SKM-1 (cell line): ENCODE results near the gene RBKS.
"Not testable (repeated sequence)": the region's sequence is repeated elsewhere in the genome, so short reads cannot be mapped to it uniquely, and the experiment has no call there.

ENCODE experiments used
- DNase-seq: peaks from one replicate; lab custom pipeline; 2025; ENCODE audit not compliant: unreplicated experiment; lab: John Stamatoyannopoulos, UW

Gene RBKS

GRCh38 chr2:27765621-27766286 is 124.4 kb downstream of the RBKS start:
- DNase-seq, result no peak

DNA sequence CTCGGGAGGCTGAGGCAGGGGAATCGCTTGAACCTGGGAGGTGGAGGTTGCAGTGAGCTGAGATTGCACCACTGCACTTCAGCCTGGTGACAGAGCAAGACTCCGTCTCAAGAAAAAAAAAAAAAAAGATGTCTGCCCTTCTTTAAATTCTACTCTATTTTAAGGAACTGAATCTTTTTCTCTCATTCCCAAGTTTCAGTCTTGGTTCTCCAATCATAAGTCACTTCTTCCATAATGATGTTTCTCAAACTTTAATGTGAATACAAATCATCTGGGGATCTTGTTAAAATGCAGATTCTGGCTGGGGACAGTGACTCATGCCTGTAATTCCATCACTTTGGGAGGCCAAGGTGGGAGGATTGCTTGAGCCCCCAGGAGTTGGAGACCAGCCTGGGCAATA is 125.7 kb downstream of the RBKS start:
- DNase-seq, result not testable (repeated sequence)

DNA sequence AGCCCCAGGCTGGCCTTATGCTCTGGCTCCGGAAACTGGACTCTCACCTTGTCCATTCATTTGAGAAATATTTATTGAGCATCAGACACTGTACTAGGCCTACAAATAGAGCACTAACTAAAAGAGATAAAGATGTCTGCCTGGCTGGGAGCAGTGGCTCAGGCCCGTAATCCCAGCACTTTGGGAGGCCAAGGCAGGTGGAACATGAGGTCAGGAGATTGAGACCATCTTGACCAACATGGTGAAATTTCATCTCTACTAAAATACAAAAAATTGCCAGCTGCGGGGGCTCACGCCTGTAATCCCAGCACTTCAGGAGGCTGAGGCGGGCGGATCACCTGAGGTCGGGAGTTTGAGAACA is 126.3 kb downstream of the RBKS start:
- DNase-seq, result no peak

- DNase-seq, result no peak
Observed at GRCh38 chr2:27762951-27763906, 127.0 kb downstream of the RBKS start.

DNA sequence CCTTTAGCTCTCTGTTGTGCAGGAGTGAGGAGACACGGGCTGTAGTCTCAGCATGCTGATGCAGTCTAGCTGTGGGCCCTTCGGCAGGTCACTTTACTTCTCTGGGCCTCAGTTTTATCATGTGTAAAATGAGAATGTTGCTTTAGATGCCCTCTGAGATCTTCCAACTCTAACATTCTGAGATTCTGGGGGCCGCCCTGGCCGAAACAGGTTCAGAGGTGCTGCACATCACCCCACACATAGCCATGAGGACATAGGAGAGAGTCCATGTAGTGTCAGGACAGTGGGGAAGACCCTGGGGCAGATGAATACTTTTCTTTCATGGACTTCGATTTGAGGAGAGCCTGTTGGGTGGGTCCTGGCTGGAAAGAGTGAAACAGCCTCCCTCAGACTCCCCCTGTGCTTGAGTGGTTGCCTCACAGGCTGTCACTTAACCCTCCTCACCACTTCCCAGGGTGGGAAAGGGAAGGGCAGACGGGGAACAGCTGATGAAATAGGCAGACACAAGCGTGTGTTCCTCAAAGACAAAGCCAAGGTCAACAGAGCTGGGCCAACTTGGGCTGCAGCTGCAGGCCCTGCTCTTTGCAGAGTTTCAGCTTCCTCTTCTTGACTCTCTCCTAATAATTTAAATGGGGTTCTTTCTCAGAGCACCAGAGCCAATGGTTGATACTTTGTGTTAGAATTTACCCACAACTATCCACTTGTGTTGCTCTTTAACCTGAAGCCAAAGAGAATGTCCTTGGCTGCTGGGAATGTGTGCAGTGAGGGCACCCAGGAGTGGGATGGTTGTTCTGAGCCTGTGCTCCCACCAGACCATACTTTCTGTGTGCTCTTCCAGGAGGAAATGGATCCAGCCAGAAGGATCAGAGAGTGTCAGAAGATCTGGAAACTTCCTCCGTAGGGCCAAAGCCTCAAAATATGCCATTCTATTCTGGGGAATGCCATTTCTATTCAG is 133.4 kb downstream of the RBKS start:
- DNase-seq, result peak; percentile 76

- no peak for DNase-seq
Observed at GRCh38 chr2:27756091-27756490, 134.1 kb downstream of the RBKS start.

DNA sequence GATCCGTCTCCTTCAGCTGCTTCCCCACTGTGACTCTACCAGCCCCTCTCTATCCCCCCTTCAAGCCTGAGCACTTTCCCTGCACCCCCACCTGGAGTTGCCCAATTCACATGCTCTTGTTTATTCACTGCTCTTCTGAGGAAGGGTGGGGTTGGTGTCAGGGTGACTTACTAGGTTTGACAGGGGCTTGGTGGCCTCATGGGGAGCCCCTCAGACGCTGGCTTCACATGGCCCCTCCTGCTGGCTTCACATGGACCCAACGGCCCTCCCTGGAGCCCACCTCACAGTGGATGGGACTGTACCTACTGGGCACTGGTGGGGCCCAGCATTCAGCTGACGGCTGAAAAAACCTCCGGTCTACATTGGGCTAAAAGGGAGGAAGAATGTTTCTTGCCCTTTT is 135.4 kb downstream of the RBKS start:
- DNase-seq, result no peak

DNA sequence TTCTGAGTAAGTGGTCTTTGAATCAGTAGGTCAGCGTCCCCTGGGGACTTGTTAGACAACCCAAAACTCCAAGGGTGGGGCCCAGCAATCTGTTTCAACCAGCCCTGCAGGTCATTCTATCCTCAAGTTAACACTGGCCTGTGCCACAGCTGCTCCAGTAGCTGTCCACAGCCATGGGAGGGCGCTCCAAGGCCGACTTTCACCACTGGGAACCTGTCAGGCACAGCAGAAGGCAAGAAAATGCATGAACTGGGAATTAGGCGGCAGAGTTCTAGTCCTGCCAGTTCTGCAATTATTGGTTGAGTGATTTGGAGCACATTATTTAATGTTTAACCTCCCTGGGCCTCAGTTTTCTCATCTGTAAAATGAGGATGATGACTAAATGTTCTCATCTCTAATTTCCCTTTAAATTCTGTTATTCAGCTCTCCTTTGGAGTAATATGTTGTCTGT is 136.0 kb downstream of the RBKS start:
- peak; percentile 84 for DNase-seq

- no peak for DNase-seq
Observed at GRCh38 chr2:27752551-27753237, 137.5 kb downstream of the RBKS start.

- DNase-seq, result no peak
Observed at GRCh38 chr2:27751377-27751776, 138.8 kb downstream of the RBKS start.

DNA sequence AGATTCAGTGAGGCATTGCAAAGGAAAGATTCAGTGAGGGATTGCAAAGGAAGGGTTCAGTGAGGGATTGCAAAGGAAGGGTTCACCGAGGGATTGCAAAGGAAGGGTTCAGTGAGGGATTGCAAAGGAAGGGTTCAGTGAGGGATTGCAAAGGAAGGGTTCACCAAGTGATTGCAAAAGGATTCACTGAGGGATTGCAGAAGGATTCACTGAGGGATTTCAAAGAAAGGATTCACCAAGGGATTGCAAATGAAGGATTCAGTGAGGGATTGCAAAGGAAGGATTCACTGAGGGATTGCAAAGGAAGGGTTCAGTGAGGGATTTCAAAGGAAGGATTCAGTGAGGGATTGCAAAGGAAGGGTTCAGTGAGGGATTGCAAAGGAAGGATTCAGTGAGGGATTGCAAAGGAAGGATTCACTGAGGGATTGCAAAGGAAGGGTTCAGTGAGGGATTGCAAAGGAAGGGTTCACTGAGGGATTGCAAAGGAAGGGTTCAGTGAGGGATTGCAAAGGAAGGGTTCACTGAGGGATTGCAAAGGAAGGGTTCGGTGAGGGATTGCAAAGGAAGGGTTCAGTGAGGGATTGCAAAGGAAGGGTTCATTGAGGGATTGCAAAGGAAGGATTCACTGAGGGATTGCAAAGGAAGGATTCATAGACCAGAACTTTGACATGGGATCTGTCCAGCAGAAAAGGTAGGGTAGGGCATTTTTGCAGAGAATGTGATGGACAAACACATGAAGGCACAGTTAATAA is 141.2 kb downstream of the RBKS start:
- DNase-seq, result not testable (repeated sequence)

DNA sequence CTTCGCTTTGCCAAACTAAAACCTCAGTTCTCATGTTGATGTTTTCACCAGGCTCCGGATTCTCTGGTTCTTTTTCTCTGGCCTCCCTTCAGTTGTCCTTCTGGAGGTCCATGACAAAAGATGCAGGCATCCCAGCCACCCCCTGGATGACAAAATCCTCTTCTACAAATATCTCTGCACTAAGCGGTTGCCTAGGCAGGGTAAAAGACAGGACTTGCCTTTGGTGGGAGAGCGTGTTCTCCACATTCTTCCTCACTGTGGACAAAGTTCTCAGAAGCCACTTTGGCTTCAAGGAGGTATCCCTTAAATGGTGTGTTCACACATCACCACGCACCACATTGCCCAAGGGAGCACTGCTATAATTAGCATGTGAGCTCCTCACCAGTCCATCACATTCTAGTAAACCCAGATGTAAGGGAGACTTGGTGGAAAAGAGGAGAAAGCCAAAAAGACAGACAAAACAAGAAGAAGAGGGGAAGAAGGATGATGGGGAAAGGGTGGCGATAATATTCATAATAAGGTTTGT is 142.3 kb downstream of the RBKS start:
- no peak for DNase-seq

DNA sequence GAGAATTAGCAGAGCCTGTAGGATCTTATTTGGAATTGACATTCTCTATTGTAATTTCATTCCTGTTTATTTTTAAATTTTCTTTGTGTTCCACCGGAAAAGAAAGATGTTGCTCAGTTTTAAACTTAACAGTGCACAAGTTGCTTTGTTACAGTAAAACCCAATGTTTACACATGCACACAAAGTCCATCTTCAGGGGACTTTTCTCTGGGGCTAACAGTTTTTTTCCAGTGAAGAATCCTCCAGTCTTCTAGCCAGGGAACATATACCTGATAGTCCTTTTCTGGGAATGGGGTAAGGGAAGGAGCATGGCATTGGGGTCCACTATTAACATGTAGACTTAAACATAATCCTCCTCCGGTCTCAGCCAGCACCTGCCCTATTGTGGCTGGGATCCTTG is 143.9 kb downstream of the RBKS start:
- no peak for DNase-seq

GRCh38 chr2:27745494-27745893 is 144.7 kb downstream of the RBKS start:
- DNase-seq, result not testable (repeated sequence)

DNA sequence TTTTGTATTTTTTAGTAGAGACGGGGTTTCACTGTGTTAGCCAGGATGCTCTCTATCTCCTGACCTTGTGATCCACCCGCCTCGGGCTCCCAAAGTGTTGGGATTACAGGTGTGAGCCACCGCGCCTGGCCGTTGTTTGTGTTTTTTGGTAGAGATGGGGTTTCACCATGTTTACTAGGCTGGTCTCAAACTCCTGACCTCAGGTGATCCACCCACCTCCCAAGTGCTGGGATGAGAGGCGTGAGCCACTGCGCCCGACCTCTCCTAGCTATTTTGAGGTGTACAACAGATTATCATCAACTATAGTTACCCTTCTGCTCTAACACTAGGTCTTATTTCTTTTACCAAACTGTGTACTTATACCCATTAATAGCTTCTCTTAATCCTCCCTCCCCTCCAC is 147.6 kb downstream of the RBKS start:
- no peak for DNase-seq

- DNase-seq, result no peak
Observed at GRCh38 chr2:27741673-27742072, 148.5 kb downstream of the RBKS start.

GRCh38 chr2:27739058-27739373 is 151.2 kb downstream of the RBKS start:
- no peak for DNase-seq

GRCh38 chr2:27738349-27739057 is 151.7 kb downstream of the RBKS start:
- no peak for DNase-seq

- DNase-seq, result no peak
Observed at GRCh38 chr2:27737676-27738348, 152.4 kb downstream of the RBKS start.
